HS-27A (cell line): Measurements from ENCODE around the gene LEP.
"Not testable (repeated sequence)": the region's sequence is repeated elsewhere in the genome, so short reads cannot be mapped to it uniquely, and the experiment has no call there.

Source experiments
- DNase-seq: peaks from one replicate; pipeline ENCODE4 v3.0.0-alpha.2; 2012; ENCODE audit warnings: low read depth, missing footprints

LEP gene

DNA sequence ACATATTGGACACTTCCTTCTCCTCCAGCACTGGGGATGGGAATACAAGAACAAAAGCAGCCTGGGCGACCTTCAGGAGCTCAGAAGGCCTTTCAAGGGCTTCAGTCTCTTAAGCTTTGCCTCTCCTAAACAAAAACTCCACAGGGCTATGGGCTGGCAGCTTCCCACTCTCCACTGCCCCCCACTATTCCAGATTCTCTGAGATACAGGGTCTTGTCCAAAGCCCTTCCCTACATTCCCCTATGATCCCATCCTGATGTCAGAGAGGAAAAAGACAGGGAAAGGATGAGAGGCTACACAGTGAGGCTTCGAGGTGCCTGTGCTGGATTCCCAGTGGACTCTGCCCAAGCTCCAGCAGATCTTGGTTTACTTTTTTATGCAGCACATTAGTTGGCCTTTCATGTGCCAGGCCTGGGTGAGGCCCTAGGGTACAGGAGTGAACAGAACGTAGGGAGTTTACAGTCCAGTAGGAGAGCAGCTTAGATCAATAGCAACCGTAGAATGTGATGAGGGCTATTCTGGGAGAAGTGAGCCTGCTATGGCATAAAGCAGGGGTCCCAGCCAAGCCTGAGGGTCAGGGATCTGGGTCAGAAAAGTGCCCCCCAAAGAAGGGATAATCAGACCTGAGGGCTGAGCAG, 33.3 kb downstream of the LEP start:
- DNase-seq = no peak

DNA sequence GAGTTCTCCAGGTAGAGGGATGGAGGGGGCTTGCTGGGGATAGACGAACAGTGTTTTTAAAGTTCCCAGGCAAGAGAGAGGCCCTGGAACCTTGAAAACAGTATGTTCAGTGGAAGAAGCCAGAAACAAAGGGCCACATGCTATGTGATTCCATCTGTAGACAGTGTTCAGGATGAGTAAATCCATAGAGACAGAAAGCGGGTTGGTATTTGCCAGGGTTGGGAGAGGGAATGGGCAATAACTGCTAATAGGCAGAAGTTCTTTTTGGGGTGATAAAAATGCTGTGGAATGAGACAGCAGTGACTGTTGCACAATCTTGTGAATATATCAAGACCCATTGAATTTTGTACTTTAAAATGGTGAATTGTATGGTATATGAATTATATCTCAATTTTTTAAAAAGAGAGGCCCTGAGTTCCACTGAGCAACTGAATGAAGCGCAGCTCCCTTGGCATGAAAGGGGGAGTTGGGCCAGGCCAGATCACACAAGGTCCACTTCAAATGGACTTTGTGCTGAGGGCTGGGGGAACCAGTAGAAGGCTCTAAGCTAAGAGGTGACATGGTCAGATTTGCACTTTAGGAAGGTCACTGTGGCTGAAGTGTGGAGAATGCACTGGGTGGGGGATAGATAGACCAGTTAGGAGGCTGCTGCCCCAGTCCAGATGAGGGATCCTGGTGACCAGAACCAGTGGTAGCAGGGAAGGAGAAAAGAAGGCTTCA, 34.0 kb downstream of the LEP start:
- DNase-seq = no peak

DNA sequence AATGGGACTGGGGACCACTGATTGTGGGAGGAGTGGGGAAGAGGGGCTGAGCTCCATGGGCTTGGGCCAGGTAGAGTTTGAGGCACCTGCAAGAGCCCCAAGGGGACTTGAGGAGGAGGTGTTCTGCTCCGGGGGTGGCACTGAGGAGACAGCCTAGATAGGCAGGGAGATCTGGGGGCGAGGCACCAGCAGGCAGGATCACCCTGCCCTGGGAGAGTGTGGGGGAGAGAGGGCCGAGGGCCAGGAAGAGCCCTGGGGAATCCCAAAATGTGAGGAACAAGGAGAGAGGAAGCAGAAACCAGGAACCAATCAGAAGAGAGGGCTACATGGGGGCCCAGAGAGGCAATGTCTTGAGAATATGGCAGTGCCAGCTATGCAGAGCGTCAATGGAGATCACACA, 34.6 kb downstream of the LEP start:
- DNase-seq = no peak

DNA sequence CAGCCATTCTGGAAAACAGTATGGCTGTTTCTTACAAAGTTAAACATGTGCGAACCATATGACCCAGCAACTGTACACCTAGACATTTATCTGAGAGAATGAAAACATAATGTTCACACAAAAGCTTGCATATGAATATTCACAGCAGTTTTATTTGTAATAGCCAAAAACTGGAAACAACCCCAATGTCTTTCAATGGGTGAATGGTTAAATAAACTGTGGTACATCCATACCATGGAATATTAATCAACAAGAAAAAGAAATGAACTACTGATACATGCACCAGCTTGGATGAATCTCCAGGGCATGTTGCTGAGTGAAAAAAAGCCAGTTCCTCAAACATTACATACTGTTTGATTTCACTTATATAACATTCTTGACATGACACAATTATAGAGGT, 37.3 kb downstream of the LEP start:
- DNase-seq = no peak

DNA sequence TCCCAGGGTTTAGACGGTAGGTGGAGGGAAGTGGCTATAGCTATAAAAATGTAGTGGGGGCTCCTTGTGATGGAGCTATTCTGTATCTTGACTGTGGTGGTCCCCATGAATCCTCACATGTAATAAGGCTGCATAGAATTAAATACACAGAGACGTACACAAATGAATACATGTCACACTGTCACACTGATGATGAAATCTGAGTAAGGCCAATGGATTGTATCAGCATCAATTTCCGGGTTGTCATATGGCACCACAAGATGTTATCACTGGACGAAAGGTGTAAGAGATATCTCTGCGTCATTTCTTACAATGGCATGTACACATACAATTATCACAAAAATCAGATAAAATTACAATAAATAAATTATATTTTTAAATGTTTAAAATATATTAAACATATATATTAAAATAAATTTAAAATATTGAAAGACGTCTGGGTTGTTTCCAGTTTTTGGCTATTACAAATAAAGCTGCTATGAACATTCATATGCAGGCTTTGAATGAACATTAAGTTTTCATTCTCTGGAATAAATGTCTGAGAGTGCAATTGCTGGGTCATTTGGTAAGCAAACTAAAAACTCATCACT, 38.1 kb downstream of the LEP start:
- DNase-seq = no peak

DNA sequence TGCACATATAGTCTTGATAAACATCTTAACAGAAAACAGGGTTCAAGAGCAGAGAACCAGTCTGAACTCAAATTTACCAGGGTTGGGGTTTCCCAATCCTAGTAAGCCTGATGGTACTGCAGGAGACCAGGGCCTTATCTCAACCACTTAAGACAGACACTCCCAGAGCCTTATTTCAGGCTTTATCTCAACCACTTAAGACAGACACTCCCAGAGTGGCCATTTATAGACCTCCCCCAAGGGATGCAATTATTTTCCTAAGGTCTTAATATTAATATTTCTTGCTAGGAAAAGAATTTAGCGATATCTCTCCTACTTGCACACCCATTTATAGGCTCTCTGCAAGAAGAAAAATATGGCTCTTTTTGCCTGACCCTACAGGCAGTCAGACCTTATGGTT, 39.4 kb downstream of the LEP start:
- not testable (repeated sequence) for DNase-seq

DNA sequence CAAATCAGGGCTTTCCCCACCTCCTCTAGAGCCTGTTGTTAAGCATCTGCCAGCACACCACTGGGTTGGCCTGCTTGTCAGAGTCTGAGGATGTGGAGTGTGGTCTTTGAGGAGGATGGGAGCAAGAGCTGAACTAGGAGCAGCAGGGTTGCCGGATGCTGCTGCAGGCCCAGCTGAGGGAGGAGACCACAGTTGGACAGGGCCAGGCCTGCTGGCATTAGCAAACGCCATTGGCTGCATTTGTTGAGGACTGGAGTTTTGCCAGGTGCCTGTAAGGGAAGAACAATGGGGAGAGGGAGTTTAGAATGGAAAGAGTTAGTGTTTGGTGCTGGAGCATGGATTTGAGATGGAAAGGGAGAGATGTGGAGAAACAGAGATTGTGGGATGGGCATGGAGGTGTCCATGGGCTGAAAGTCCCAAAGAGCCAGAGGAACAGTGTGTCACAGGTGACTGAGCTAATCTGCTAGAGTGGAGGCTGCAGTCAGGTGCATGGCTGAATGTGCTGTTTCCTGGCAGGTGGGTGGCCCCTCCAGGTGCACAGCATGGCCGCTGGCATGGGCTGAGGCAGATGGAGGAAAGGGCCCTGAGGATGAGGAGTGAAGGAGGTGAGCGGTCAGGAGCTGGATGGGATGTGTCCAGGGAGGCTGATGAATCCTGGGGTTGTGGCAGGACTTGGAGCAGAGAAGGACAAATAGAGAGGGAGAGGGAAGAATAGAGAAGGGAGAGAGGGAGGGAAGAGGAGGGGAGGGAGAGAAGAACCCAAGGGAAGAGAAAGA, 40.7 kb downstream of the LEP start:
- DNase-seq = no peak

DNA sequence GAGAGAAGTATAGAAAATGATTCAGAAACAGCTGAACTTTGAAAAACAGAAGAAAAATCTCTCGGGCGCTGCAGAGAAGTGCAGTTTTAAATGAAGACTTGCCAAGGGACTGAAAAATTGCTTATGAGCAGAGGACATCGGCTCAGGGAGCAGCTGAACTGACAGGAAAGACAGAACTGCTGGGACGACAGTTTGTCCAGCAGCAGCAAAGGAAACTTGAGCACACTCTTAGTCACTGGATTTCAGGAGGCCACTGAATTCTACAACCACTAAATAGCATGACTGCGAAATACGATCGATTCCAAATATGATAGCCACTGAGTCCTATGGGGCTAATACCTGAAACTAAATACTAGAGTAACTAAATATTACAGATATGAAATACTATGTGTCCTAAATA, 43.0 kb downstream of the LEP start:
- DNase-seq = no peak

DNA sequence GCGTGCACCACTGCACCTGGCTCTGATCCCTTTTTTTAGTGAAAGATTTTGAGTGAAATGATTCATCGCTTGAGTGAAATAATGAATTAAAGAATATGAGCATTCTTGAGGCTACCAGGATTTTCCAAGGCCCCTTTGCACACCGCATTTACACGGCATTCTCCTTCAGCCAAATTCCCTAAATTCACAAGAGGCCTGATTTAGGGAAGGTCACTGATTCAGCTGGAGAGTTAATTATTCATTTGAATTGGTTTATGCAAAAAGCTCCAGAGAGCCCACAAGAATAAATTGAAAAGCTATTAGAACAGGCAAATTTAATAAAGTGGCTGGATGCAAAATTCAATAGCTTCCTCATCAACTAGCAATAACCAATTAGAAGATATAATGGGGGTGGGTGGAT, 46.5 kb downstream of the LEP start:
- no peak for DNase-seq

DNA sequence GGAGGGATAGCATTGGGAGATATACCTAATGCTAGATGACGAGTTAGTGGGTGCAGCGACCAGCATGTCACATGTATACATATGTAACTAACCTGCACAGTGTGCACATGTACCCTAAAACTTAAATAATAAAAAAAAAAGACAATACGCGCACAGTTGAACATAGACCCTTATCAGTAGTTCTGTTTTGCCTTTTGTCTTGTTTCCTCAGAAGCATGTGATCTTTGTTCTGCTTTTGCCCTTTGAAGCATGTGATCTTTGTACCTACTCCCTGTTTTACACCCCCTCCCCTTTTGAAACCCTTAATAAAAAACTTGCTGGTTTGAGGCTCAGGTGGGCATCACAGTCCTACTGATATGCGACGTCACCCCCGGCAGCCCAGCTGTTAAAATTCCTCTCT, 56.9 kb downstream of the LEP start:
- not testable (repeated sequence) for DNase-seq

DNA sequence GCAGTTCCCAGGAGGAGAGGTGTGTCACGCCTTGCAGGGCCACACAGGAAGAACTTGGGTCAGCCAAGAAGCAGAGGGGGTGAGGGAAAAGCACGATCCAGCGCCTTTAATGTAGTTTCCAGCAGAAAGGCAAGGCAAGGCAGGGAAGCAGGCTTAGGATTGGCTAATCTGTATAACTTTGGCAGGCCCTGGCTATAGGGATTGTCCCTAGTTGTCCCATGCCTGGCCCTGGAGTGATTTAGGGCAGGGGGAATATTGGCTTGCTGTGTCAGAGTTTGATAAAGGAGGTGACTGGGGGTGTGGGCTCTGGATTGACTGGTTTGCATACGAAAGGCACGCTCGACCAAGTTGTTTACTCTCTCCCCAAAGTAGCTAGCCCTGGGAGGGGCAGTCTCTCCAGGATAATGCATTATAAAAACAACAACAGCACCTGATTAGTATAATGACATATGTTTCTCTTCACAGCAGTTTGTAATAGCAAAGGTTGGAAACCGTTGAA, 58.1 kb downstream of the LEP start:
- DNase-seq = no peak

DNA sequence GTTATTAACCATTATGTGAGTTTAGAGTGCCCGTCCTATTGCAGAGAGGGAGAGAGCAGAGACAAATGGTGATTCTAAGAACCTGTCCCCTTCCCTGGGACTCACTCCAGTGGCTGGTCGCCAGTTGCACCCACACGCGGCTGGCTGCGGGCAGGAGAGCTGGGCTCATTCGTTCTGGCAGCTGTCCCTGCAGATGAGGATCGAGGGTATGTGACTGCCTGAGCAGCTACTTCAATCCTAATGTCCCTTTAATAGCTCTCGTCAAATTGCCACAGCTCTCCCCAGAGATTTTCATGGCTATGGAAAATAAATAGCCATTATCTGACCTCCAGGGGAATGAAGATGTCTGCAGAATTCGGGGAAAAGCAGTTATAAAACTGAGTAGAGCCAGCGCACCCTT, 61.1 kb downstream of the LEP start:
- DNase-seq = no peak

DNA sequence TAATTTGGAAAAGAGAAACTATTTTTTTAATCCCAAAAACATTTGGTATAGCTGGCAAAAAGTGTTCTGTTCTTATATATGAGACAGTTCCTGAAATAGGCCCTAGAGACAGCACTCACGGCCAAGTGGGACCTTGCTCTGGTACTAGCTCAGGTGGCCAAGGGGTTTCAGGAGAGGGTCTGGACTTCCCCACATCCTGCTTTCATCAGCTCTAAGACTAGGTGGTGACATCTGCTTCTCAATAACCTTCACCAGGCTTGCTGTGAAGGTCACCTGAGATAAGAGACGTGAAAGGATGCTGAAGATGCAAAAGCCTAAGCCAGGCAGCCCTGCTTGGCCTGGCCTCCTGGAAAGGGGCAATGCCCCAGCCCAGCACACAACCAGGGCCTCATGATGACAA, 62.1 kb downstream of the LEP start:
- DNase-seq = no peak

DNA sequence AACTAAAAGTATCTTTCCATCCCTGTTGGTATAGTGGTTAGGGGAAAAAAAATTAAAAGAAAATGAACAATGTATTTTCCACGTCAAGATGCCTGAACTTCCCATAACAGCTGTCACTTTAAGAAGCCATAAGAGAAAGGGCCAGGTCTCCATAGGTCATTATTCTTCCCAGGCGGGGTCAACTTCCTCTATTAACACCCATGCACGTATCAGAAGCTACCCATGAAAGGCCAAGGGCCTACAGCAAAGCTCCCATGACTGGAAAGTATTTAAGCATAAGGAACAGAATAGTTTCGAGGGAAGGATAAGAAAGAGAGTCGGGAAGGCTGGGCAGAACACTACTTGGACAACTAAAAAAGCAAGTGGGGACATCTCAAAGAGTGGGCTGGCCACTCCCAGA, 62.6 kb downstream of the LEP start:
- DNase-seq = no peak

DNA sequence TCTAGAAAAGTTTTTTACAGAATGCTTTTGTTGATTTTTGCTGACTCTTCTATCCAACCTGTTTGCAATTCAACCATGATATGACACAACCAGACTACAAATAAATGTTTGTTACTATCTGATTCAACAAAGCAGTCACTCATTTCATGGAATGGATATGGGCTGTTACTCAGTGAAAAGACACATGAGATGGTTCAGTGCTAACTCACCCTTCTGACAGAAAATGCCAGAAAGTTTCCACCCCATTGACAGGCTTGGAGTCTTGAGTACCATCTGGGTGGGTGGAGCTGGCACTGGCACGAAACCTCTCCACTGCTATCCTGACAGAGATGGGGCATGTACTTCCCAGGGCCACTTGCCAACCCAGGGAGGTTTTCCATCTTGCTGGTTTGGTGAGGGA, 63.1 kb downstream of the LEP start:
- no peak for DNase-seq

DNA sequence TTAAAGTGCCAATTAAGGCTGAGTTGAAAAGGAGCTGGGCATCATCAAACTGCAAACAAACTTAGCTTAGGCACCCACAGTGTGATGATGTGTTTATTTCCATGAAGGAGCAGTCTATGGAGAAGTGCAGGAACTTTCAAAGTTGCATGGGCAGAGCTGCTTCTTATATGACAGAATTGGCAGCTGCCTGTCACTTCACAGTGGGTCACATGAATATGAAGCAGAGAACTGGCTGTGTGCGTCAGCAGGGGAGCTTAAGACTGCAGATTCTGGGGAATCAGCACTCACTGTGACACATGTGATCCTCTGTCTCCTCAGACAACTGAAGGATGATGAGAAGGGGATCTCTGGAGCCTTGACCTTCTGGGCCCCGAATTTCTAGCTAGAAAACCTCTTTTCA, 66.0 kb downstream of the LEP start:
- no peak for DNase-seq
